DOHH2 (cell line): Measurements from ENCODE around the gene NDUFS7.

ENCODE experiments used
- EZH2phosphoT487 ChIP-seq: fragments of 200-600 bp; sonication (generic); IDR thresholded peaks from 2 replicates; pipeline ENCODE4 v1.6.1; 2017; ENCODE audit warnings: borderline replicate concordance, mild to moderate bottlenecking, antibody characterized with exemption, low read length, moderate library complexity, mixed read lengths
- TF ChIP-seq, protein P1 (sequence below): fragments of 200-600 bp; sonication (generic); IDR thresholded peaks from one replicate; pipeline ENCODE4 v1.5.1; 2014; ENCODE audit warnings: antibody characterized with exemption, mild to moderate bottlenecking, low read depth, low read length; ENCODE audit not compliant: poor library complexity, severe bottlenecking

GRCh38 chr19:1377176-1377964 lies 6.3 kb upstream of the NDUFS7 start:
- TF ChIP-seq, protein P1, sequence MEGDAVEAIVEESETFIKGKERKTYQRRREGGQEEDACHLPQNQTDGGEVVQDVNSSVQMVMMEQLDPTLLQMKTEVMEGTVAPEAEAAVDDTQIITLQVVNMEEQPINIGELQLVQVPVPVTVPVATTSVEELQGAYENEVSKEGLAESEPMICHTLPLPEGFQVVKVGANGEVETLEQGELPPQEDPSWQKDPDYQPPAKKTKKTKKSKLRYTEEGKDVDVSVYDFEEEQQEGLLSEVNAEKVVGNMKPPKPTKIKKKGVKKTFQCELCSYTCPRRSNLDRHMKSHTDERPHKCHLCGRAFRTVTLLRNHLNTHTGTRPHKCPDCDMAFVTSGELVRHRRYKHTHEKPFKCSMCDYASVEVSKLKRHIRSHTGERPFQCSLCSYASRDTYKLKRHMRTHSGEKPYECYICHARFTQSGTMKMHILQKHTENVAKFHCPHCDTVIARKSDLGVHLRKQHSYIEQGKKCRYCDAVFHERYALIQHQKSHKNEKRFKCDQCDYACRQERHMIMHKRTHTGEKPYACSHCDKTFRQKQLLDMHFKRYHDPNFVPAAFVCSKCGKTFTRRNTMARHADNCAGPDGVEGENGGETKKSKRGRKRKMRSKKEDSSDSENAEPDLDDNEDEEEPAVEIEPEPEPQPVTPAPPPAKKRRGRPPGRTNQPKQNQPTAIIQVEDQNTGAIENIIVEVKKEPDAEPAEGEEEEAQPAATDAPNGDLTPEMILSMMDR = no peak
- no peak for TF ChIP-seq EZH2phosphoT487
